Breast epithelium (tissue), 4 donors: ENCODE results near the gene DGUOK. TPM values are rescaled to one million over a fixed set of nuclear protein-coding genes. Genes with fewer than 3 reads are reported as not detected.

Experiments
- DNase-seq, 2 donors: peaks; one replicate each; pipeline ENCODE4 v3.0.0-alpha.2; 2019; ENCODE audit warnings: low spot score in 2 of 2
- H3K27ac ChIP-seq, 2 donors: fragments of 200-600 bp; sonication (generic) in 1 of 2; one replicate each; pipeline ENCODE4 v1.5.1; 2016 to 2019; ENCODE audit warnings: mild to moderate bottlenecking in 1 of 2
- H3K27me3 ChIP-seq, 2 donors: fragments of 200-600 bp; sonication (generic) in 1 of 2; one replicate each; pipeline versions ENCODE4 v1.5.1 to v1.6.0; 2017 to 2019; ENCODE audit warnings: control low read depth in 1 of 2, mild to moderate bottlenecking in 1 of 2
- H3K36me3 ChIP-seq: fragments of 200-600 bp; one replicate; pipeline ENCODE4 v1.5.1; 2019
- H3K4me1 ChIP-seq, 2 donors: fragments of 200-600 bp; sonication (generic); one replicate each; pipeline ENCODE4 v1.5.1; 2016 to 2019; ENCODE audit warnings: control low read depth in 1 of 2
- H3K4me3 ChIP-seq, 3 donors: fragments of 200-600 bp; sonication (generic); 1 replicate in 2 of 3; 2 replicates in 1 of 3; pipeline ENCODE4 v1.5.1; 2016 to 2019; ENCODE audit warnings: mild to moderate bottlenecking in 3 of 3, moderate library complexity in 2 of 3
- H3K9me3 ChIP-seq, 2 donors: fragments of 200-600 bp; sonication (generic) in 1 of 2; one replicate each; pipeline ENCODE4 v1.5.1; 2016 to 2019; ENCODE audit warnings: control low read depth in 1 of 2
- POLR2A ChIP-seq: fragments of 450-650 bp; IDR thresholded peaks from one replicate; pipeline ENCODE4 v1.6.1; 2016; ENCODE audit warnings: antibody characterized with exemption, mild to moderate bottlenecking, moderate library complexity
- POLR2AphosphoS5 ChIP-seq, 3 donors: sonication (generic); formaldehyde crosslinking; IDR thresholded peaks; one replicate each; pipeline ENCODE4 v1.6.1; 2017; ENCODE audit warnings: antibody characterized with exemption in 3 of 3
- intact Hi-C: fragments of 100-400 bp; cut with DNase I; formaldehyde crosslinking; loops from one replicate; pipeline ENCODE4 v1.15.1; 2023; ENCODE audit warnings: low total_unique reads
- total RNA-seq, 3 donors: library from RNA; depleted of rRNA; stranded (reverse); fragments of >200 nt; gene quantifications; one replicate each; pipeline ENCODE4 v1.1.0, GENCODE V29; 2016
- TF ChIP-seq, protein P1 (sequence below), 3 donors: fragments of 450-650 bp; IDR thresholded peaks; one replicate each; pipeline ENCODE4 v1.5.1; 2016 to 2017; ENCODE audit warnings: antibody characterized with exemption in 3 of 3, mild to moderate bottlenecking in 3 of 3, moderate library complexity in 3 of 3

Gene DGUOK
- total RNA-seq, 3 donors from 2014 or later = 35.4 to 45.7 (median 42.3) TPM

DNA sequence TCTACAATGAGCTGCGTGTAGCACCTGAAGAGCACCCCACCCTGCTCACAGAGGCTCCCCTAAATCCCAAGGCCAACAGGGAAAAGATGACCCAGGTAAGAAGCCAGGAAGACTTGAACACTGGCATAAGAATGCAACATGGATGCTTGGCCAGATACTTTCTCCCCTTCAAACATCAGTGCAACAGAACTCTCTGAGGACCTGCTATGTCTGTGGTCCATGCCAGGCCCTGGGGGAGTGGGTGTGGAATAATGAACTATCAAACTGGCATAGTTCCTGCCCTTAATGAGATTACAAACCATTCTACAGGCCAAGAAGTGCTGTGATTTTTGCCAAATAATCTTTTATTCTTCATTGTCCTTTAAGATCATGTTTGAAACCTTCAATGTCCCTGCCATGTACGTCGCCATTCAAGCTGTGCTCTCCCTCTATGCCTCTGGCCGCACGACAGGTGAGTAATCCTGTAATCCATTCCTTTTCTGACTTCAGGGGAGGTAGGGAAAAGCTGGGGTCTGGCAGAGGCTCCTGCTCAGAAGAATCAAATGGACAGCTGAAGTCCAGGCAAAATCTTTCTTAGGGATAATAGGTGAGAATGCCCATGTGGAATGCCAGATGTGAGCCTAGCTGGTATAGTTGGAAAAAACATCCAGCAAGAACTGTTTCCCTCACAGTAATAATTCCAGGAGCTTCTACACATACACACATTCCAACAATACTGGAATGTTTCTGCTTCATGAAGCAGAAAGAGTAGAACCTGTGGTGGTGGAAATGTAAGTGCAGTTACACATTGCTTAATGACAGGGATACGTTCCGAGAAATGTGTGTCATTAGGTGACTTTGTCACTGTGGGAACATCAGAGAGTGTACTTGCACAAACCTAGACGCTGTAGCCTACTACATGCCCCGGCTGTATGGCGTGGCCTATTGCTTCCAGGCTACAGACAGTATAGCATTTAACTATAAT lies 17.7 kb upstream of the DGUOK start:
- Histone ChIP-seq H3K4me1 (no peaks in the 10 kb centered on the region), H3K9me3 (no peaks in the 10 kb centered on the region), H3K27ac (peak overlapping the region in 1 of 2 donors; percentile 19), H3K36me3 (no peaks in the 10 kb centered on the region), H3K4me3 (no peak overlapping the region), H3K27me3 (no peaks in the 10 kb centered on the region)
- intact Hi-C loops = no loop called here
- DNase-seq = no peak
- TF ChIP-seq POLR2A (no peak), POLR2AphosphoS5 (IDR thresholded peaks at IDR 0.05) (no peak)
- TF ChIP-seq, protein P1, sequence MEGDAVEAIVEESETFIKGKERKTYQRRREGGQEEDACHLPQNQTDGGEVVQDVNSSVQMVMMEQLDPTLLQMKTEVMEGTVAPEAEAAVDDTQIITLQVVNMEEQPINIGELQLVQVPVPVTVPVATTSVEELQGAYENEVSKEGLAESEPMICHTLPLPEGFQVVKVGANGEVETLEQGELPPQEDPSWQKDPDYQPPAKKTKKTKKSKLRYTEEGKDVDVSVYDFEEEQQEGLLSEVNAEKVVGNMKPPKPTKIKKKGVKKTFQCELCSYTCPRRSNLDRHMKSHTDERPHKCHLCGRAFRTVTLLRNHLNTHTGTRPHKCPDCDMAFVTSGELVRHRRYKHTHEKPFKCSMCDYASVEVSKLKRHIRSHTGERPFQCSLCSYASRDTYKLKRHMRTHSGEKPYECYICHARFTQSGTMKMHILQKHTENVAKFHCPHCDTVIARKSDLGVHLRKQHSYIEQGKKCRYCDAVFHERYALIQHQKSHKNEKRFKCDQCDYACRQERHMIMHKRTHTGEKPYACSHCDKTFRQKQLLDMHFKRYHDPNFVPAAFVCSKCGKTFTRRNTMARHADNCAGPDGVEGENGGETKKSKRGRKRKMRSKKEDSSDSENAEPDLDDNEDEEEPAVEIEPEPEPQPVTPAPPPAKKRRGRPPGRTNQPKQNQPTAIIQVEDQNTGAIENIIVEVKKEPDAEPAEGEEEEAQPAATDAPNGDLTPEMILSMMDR (IDR thresholded peaks at IDR 0.05) = no peak

DNA sequence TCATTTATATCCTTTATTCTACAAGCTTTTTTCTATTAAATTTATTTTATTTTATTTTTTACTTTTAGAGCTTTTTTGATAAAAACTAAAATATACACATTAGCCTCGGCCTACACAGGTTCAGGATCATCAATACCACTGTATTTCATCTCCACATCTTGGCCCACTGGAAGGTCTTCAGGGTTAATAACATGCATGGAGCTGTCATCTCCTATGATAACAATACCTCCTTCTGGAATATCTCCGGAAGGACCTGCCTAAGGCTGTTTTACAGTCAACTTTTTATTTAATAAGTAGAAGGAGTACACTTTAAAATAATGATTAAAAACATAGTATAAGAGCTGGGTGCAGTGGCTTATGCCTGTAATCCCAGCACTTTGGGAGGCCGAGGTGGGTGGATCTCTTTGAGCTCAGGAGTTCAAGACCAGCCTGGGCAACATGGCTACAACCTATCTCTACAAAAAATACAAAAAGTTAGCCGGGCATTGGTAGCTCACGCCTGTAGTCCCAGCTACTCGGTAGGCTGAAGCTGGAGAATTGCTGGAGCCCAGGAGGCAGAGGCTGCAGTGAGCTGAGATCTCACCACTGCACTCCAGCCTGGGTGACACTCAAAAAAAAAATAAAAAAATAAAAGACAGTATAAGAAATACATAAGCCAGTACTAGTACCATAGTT lies 15.7 kb upstream of the DGUOK start:
- TF ChIP-seq POLR2A (no peak), POLR2AphosphoS5 (IDR thresholded peaks at IDR 0.05) (no peak)
- TF ChIP-seq, protein P1 (IDR thresholded peaks at IDR 0.05) = no peak
- H3K4me1 ChIP-seq = no peaks in the 10 kb centered on the region
- no peak for DNase-seq
- no peaks in the 10 kb centered on the region for H3K36me3 ChIP-seq
- H3K27ac ChIP-seq = no peak overlapping the region
- intact Hi-C loops = no loop called here
- no peaks in the 10 kb centered on the region for H3K27me3 ChIP-seq
- no peak overlapping the region for H3K4me3 ChIP-seq
- H3K9me3 ChIP-seq = no peaks in the 10 kb centered on the region

DNA sequence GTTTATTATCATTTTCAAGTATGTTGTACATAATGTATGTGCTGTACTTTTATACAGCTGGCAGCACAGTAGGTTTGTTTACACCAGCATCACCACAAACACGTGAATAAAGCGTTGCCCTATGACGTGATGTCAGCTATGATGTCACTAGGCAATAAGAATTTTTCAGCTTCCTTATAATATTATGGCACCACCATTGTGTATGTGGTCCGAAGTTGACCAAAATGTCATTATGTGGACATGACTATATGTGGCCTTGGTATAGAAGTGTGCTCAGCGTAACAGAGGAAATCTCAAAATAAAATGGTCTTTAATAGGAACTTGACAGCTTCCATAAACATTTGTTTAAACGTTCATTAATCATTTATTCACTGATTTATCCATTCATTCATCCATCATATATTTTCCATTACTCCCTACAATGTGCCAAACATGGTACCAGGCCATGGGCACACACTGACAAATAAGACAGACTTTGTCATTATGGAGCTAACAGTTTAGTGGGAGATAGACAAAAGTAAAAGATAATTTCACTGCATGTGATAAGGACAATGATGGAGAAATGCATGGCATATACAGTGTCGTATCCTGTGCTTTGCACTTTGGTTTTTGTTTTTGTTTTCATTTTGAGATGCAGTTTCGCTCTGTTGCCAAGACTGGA lies 15.0 kb upstream of the DGUOK start:
- H3K36me3 ChIP-seq = no peaks in the 10 kb centered on the region
- no peak overlapping the region for H3K4me3 ChIP-seq
- no peaks in the 10 kb centered on the region for H3K9me3 ChIP-seq
- intact Hi-C loops = no loop called here
- TF ChIP-seq, protein P1 (IDR thresholded peaks at IDR 0.05) = no peak
- no peak for TF ChIP-seq POLR2A
- no peak for TF ChIP-seq POLR2AphosphoS5 (IDR thresholded peaks at IDR 0.05)
- no peaks in the 10 kb centered on the region for H3K27me3 ChIP-seq
- H3K27ac ChIP-seq = peak overlapping the region in 1 of 2 donors; percentile 3
- DNase-seq = no peak
- no peaks in the 10 kb centered on the region for H3K4me1 ChIP-seq

DNA sequence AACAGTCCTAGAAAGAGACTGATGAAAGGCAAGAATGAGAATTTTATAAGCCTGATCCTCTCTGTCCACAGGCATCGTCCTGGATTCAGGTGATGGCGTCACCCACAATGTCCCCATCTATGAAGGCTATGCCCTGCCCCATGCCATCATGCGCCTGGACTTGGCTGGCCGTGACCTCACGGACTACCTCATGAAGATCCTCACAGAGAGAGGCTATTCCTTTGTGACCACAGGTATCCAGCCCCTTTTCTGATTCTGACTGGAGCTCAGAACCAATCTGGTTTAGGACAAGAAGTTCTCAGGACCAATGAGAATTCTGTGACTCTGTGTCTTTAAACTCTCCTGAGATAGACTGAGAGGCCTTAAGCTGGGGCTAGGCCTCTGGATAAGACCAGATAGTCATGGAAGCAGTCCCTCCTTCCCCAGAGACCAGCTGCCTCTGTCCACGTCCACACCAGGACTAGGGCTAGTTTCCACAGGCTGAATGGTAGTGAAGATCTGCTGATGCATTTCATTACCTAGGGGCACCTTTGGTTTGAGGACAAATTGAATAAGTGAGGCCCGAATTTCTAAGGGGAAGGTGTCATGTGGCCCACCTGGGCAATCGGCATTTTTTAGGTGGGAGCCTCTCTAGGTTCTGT lies 13.1 kb upstream of the DGUOK start:
- no peak for DNase-seq
- Histone ChIP-seq H3K27ac (no peak overlapping the region), H3K4me1 (no peaks in the 10 kb centered on the region), H3K36me3 (no peaks in the 10 kb centered on the region), H3K4me3 (no peak overlapping the region), H3K9me3 (no peaks in the 10 kb centered on the region), H3K27me3 (no peaks in the 10 kb centered on the region)
- no peak for TF ChIP-seq POLR2A
- no peak for TF ChIP-seq POLR2AphosphoS5 (IDR thresholded peaks at IDR 0.05)
- TF ChIP-seq, protein P1 (IDR thresholded peaks at IDR 0.05) = no peak
- intact Hi-C loops = no loop called here
